ENCODE results near the gene SEPHS1. TPM values are rescaled to one million over a fixed set of nuclear protein-coding genes. Genes with fewer than 3 reads are reported as not detected.
A peak's percentile ranks its signal among the peaks of the same experiment; 100 is the strongest.
"Not testable (repeated sequence)": the region's sequence is repeated elsewhere in the genome, so short reads cannot be mapped to it uniquely, and the experiment has no call there.

Gene SEPHS1
- total RNA-seq, 1 donor from 2014 or later = 51.1 TPM

- no peak for DNase-seq
- Mint-ChIP-seq H3K27me3 (ENCODE audit: unreplicated experiment) (peaks cover 2% of the 10 kb centered on the region), H3K9me3 (ENCODE audit: unreplicated experiment) (no peaks in the 10 kb centered on the region), H3K27ac (ENCODE audit: unreplicated experiment) (no peak overlapping the region), H3K4me3 (ENCODE audit: unreplicated experiment) (no peak overlapping the region), H3K4me1 (ENCODE audit: low read depth, unreplicated experiment) (peaks cover 9% of the 10 kb centered on the region), H3K36me3 (ENCODE audit: unreplicated experiment) (no peaks in the 10 kb centered on the region)
- no peak for TF ChIP-seq CTCF (IDR thresholded peaks at IDR 0.05; ENCODE audit: partially characterized antibody, unreplicated experiment)
Observed at GRCh38 chr10:13276749-13277365, 71.2 kb downstream of the SEPHS1 start.

GRCh38 chr10:13276146-13276545 lies 71.9 kb downstream of the SEPHS1 start:
- H3K27me3 Mint-ChIP-seq (ENCODE audit: unreplicated experiment); H3K9me3 Mint-ChIP-seq (ENCODE audit: unreplicated experiment); H3K36me3 Mint-ChIP-seq (ENCODE audit: unreplicated experiment); H3K27ac Mint-ChIP-seq (ENCODE audit: unreplicated experiment); DNase-seq; H3K4me3 Mint-ChIP-seq (ENCODE audit: unreplicated experiment): not testable (repeated sequence)
- peaks cover 16% of the 10 kb centered on the region for H3K4me1 Mint-ChIP-seq (ENCODE audit: low read depth, unreplicated experiment)

GRCh38 chr10:13272164-13272571 lies 75.9 kb downstream of the SEPHS1 start:
- peak; percentile 21 for DNase-seq
- Mint-ChIP-seq H3K4me1 (ENCODE audit: low read depth, unreplicated experiment) (peaks cover 17% of the 10 kb centered on the region), H3K4me3 (ENCODE audit: unreplicated experiment) (peak overlapping the region; percentile 59), H3K27me3 (ENCODE audit: unreplicated experiment) (peaks cover 2% of the 10 kb centered on the region), H3K27ac (ENCODE audit: unreplicated experiment) (peak overlapping the region; percentile 75), H3K9me3 (ENCODE audit: unreplicated experiment) (no peaks in the 10 kb centered on the region), H3K36me3 (ENCODE audit: unreplicated experiment) (no peaks in the 10 kb centered on the region)
- no peak for TF ChIP-seq CTCF (IDR thresholded peaks at IDR 0.05; ENCODE audit: partially characterized antibody, unreplicated experiment)

- H3K4me1 Mint-ChIP-seq (ENCODE audit: low read depth, unreplicated experiment) = peaks cover 17% of the 10 kb centered on the region
- H3K27me3 Mint-ChIP-seq (ENCODE audit: unreplicated experiment) = peaks cover 2% of the 10 kb centered on the region
- peak overlapping the region; percentile 56 for H3K27ac Mint-ChIP-seq (ENCODE audit: unreplicated experiment)
- H3K9me3 Mint-ChIP-seq (ENCODE audit: unreplicated experiment) = no peaks in the 10 kb centered on the region
- H3K4me3 Mint-ChIP-seq (ENCODE audit: unreplicated experiment) = peak overlapping the region; percentile 59
- DNase-seq = peak; percentile 78
- peak; percentile 48 for TF ChIP-seq CTCF (IDR thresholded peaks at IDR 0.05; ENCODE audit: partially characterized antibody, unreplicated experiment)
- H3K36me3 Mint-ChIP-seq (ENCODE audit: unreplicated experiment) = no peaks in the 10 kb centered on the region
Observed at GRCh38 chr10:13271552-13272163, 76.4 kb downstream of the SEPHS1 start.

GRCh38 chr10:13270877-13271551 lies 77.1 kb downstream of the SEPHS1 start:
- H3K9me3 Mint-ChIP-seq (ENCODE audit: unreplicated experiment) = no peaks in the 10 kb centered on the region
- H3K36me3 Mint-ChIP-seq (ENCODE audit: unreplicated experiment) = no peaks in the 10 kb centered on the region
- DNase-seq = no peak
- TF ChIP-seq CTCF (IDR thresholded peaks at IDR 0.05; ENCODE audit: partially characterized antibody, unreplicated experiment) = no peak
- peak overlapping the region; percentile 39 for H3K4me3 Mint-ChIP-seq (ENCODE audit: unreplicated experiment)
- H3K27me3 Mint-ChIP-seq (ENCODE audit: unreplicated experiment) = peaks cover 2% of the 10 kb centered on the region
- peak overlapping the region; percentile 56 for H3K27ac Mint-ChIP-seq (ENCODE audit: unreplicated experiment)
- peaks cover 17% of the 10 kb centered on the region for H3K4me1 Mint-ChIP-seq (ENCODE audit: low read depth, unreplicated experiment)
